ENCODE measurements around the gene HOXA6.
A peak's percentile ranks its signal among the peaks of the same experiment; 100 is the strongest.

The HOXA6 gene

GRCh38 chr7:27161214-27161720 is 13.7 kb upstream of the HOXA6 start:
- DNase-seq (ENCODE audit: low read depth) = no peak

- peak; percentile 80 for DNase-seq (ENCODE audit: low read depth)
Observed at GRCh38 chr7:27160546-27161213, 13.1 kb upstream of the HOXA6 start.

GRCh38 chr7:27160145-27160545 is 12.6 kb upstream of the HOXA6 start:
- DNase-seq (ENCODE audit: low read depth) = no peak

DNA sequence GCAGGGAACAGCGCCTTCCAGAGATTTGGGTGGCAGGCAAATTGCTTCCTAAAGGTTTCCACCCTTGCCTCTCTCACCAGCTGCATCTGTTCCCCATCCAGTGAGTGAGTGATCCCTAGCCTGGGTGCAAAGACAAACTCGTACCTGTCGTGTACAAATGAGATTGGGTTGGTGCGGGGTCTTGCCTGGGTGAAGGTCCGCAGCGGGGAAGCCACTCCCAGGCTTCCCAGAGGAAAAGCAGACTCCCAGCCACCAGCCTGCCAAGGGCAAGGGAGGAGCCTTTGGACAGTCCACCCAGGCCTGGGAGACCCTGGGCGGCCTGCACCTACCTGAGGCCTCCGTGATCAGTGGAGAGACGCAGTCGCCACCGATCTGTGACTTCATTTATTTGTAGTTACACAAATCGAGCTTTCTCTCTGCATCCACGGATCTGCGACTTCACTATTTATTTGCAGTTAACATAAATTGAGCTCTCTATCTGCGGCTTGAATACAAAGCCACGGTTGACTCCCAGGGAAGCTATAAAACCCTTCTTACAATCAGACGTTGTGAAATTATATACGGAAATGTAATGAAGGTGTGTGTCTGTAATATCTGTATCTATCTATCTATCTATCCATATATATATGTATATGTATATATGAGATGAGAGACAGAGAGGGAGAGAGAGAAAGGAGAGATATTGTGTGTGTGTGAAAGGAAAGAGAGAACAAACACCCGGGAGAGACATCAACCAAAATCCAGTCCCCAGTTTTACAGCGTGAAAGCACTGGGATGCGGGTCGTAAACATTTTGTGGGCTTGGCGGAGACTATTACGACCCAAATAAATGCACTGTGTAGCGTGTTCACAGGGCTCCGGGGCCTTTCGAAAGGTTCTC is 11.9 kb upstream of the HOXA6 start:
- DNase-seq (ENCODE audit: low read depth) = no peak

GRCh38 chr7:27158436-27159265 is 11.1 kb upstream of the HOXA6 start:
- DNase-seq (ENCODE audit: low read depth) = no peak

GRCh38 chr7:27157702-27158431 is 10.3 kb upstream of the HOXA6 start:
- DNase-seq (ENCODE audit: low read depth) = no peak

- no peak for DNase-seq (ENCODE audit: low read depth)
Observed at GRCh38 chr7:27156916-27157701, 9.5 kb upstream of the HOXA6 start.

- DNase-seq (ENCODE audit: low read depth) = no peak
Observed at GRCh38 chr7:27156508-27156898, 8.9 kb upstream of the HOXA6 start, which contains the start of gene HOXA7. TSS of gene HOXA7 (minus strand) at chr7:27156675. CDS start at chr7:27156545, 130 bp downstream.

DNA sequence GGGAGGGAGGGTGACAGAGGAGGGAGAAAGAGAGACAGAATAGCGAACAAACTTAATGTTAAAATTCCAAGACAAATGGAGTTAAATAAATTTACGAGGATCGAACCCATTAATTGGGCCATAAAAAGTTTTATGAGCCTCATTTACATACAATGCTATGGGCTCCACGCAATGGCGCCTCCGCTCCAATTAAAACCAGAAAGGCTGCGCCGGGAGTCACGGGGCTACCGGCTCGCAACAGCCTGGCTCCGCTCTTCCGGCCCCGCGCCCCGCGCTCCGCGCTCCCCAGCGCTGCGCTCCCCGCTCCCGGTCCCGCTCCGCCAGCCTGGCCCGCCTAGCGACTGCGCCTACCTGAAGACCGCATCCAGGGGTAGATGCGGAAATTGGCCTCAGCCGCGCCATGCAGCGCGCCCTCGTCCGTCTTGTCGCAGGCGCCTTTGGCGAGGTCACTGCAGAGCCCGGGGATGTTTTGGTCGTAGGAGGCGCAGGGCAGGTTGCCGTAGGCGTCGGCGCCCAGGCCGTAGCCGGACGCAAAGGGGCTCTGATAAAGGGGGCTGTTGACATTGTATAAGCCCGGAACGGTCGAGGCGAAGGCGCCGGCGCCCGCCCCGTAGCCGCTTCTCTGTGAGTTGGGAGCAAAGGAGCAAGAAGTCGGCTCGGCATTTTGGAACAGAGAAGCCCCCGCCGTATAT is 8.4 kb upstream of the HOXA6 start:
- no peak for DNase-seq (ENCODE audit: low read depth)

DNA sequence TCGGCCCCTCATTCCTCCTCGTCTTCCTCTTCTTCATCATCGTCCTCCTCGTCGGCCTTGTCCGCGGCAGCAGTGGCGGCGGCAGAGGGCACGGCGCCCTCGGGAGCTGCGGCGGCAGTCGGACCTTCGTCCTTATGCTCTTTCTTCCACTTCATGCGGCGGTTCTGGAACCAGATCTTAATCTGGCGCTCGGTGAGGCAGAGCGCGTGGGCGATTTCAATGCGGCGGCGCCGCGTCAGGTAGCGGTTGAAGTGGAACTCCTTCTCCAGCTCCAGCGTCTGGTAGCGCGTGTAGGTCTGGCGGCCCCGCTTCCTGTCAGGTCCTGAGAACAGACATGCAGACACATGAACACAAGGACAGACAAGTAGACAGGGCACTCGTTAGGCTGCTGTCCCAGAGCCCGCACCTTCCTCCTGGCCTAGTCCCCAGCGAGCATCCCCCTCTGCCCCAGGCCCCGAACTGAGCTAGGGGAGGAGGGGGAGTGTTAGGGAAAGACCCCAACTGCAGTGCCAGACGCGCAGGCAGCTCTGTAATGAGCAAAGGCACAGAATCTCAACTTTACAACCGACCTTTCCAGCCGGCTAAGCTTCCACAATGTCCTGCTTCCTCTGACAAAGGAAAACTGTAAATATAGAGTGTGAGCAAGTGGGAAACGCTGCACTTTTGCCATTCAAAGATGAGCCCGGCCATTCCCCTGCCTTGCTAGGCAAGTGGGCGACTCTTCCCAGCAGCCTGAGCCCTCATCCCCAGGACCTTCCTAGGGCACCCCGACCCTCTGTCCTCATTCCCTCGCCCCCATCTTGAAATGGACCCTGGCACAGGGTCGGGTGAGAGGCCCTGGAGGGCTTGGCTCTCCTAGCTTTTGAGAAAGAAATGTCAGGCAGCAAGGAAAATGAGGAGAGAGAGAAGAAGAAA is 7.6 kb upstream of the HOXA6 start:
- DNase-seq (ENCODE audit: low read depth) = no peak

DNA sequence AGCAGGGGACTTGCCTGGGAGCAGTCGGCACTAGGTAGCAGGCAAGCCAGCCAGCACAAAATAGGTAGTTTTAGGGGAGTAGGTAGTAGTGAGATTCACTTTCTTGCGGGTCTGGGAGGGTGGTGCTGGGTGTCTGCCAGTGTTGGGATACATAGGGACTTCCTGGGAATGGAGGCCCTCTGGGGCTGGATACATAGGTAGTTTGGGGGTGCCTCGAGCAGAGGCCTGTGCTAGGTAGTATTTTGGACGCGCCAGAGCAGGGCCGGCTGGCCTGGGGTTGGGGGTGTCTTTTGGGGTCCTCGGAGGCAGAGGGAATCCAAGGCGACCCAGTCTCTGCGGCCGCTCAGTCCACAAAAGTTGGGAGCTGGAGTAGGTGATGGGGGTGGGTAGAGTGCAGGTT is 6.8 kb upstream of the HOXA6 start:
- DNase-seq (ENCODE audit: low read depth) = no peak

DNA sequence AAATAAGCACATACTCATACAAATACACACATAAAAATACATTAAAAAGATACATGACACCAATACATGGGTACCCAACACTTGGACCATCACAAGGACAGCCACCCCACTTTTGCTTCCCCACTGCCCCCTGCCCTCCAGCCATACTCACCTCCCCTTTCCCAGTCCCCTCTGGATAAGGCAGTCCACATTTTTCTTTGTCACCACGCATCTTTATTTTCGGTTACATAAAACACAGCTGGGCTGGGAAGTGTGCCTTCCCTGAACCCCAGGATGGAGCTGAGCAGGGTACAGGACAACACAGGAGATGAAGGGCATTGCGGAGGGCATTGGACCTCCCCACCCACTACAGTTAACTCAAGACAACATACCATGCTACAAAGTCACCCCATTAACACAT is 6.0 kb upstream of the HOXA6 start:
- DNase-seq (ENCODE audit: low read depth) = no peak

GRCh38 chr7:27152816-27153442 is 5.4 kb upstream of the HOXA6 start:
- DNase-seq (ENCODE audit: low read depth) = no peak

- DNase-seq (ENCODE audit: low read depth) = no peak
Observed at GRCh38 chr7:27151931-27152815, 4.6 kb upstream of the HOXA6 start, which contains the start of gene HOXA3. TSS of gene HOXA3 (minus strand) at chr7:27152583. CDS start at chr7:27110640, 41,943 bp downstream.

DNA sequence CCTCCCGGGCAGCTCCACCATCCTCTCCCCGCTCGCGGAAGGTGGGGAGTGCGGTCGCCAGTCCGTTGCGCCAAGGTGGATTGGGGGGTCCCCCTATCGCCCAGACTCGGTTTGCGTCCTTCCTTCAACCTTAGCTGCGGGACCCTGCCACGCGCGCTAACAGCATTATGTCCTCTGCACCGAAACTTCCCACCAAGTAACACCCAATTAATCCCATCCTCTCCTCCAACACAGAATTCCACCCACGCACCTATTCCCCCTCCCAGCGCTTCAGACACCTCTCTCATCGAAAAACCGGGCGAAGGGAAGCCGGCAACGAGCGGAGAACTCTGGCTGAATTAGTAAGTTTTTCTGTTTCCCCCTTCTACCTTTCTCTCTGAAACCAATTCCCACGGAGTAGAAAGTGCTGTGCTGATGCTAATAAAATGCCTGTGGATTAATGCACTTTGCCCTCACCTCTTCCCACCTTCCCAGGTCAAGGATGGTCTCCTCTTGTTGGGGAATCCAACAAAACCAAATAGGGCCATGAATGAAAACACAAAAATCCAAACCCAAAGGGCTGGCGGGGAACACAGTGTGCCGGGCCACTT is 3.9 kb upstream of the HOXA6 start:
- no peak for DNase-seq (ENCODE audit: low read depth)

- DNase-seq (ENCODE audit: low read depth) = peak; percentile 36
Observed at GRCh38 chr7:27150568-27151340, 3.2 kb upstream of the HOXA6 start.
